Measurements from ENCODE around the gene TRABD2B.

Gene TRABD2B

DNA sequence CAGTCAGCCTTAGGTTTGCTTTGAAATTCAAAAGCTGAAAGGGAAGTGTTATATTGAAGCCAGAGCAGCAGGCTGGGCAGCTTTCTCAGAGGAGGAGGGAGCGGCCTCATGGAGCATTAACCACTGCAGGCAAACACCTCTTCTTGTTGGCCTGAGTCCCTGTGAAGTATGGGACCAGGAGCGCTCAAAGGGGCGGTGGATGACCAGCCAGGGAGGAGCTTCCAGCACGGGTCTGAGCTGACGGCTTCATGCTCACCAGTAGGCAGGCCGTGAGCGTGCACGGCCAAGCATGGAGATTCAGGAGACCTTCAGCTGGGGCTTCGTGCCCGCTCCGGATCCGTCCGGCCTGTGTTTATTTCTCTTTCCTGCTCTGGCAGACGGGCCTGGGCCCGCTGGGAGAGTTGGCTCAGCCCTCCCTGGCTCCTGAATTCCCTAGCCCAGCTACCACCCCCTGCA is 245.2 kb downstream of the TRABD2B start:
- H3K4me2 ChIP-seq (ENCODE audit: insufficient read depth, low read length, poor library complexity, severe bottlenecking): no peak overlapping the region
- H2BK12ac ChIP-seq (ENCODE audit: low read length): no peak overlapping the region
- no peak overlapping the region for H3K4me3 ChIP-seq (ENCODE audit: low read length in 2 of 2)
- no peak overlapping the region for H4K8ac ChIP-seq (ENCODE audit: low read depth, low read length)
- H4K91ac ChIP-seq (ENCODE audit: low read depth, low read length, poor library complexity): no peak overlapping the region
- H3K79me1 ChIP-seq (ENCODE audit: low read depth, low read length): no peaks in the 10 kb centered on the region
- no peak for DNase-seq (ENCODE audit: low spot score)
- H2BK15ac ChIP-seq (ENCODE audit: low read length): peak overlapping the region; percentile 62
- no peak overlapping the region for H3K23ac ChIP-seq (ENCODE audit: low read depth, low read length, poor library complexity)
- whole genome bisulfite sequencing, 2 donors (ENCODE audit: extremely low coverage in 2 of 2, insufficient read length in 2 of 2, insufficient replicate concordance in 1 of 2): no CpG with 5 or more reads among the region's 15 CpGs
- no peak overlapping the region for H3K27ac ChIP-seq (replicated peaks; ENCODE audit: low read length)
- H2BK5ac ChIP-seq (ENCODE audit: low read length): no peak overlapping the region
- peaks cover 0 to 1% of the 10 kb centered on the region in 2 donors for H3K4me1 ChIP-seq (ENCODE audit: control insufficient read depth in 2 of 2, insufficient read depth in 1 of 2, low read depth in 1 of 2, low read length in 2 of 2)
- H3K14ac ChIP-seq (ENCODE audit: low read length): peak overlapping the region; percentile 51
- H2AK5ac ChIP-seq (ENCODE audit: low read depth, low read length): no peak overlapping the region
- no peak overlapping the region for H3K4ac ChIP-seq (ENCODE audit: low read length)
- H3K9ac ChIP-seq (ENCODE audit: low read depth, low read length, poor library complexity): no peak overlapping the region
- H2BK120ac ChIP-seq (ENCODE audit: low read depth, low read length): no peak overlapping the region
- no peaks in the 10 kb centered on the region for H3K36me3 ChIP-seq (replicated peaks in 1 of 2; ENCODE audit: control insufficient read depth in 2 of 2, insufficient read depth in 2 of 2, low read length in 2 of 2)
- H3K27me3 ChIP-seq (ENCODE audit: control insufficient read depth in 3 of 3, insufficient read depth in 3 of 3, low read depth in 1 of 3, low read length in 3 of 3): no peaks in the 10 kb centered on the region
- H3K9me3 ChIP-seq (replicated peaks in 1 of 2; ENCODE audit: control insufficient read depth in 2 of 2, insufficient read depth in 1 of 2, low read depth in 1 of 2, low read length in 2 of 2): no peaks in the 10 kb centered on the region
- peak overlapping the region; percentile 44 for H3K18ac ChIP-seq (ENCODE audit: low read length)
- H2AFZ ChIP-seq (ENCODE audit: low read length): no peak overlapping the region

DNA sequence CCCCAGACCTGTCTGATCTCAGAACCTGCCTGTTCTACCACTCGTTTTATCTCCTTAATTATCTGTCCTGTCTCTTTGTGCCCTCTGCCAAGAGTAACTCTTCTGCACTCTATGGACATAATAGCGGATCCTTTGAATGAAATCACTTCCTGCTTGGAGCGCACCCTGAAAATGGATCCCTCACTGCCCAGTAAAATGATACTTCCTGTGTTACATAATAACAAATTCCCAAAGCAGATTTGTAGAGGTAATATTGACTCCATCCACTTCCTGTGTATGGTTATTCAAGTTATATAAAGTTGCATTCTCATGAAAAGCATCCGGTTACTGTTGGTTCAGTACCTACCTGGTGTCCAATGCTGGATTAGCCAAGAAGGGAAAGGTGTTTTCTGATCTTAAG is 246.0 kb downstream of the TRABD2B start:
- no peaks in the 10 kb centered on the region for H3K27me3 ChIP-seq (ENCODE audit: control insufficient read depth in 3 of 3, insufficient read depth in 3 of 3, low read depth in 1 of 3, low read length in 3 of 3)

DNA sequence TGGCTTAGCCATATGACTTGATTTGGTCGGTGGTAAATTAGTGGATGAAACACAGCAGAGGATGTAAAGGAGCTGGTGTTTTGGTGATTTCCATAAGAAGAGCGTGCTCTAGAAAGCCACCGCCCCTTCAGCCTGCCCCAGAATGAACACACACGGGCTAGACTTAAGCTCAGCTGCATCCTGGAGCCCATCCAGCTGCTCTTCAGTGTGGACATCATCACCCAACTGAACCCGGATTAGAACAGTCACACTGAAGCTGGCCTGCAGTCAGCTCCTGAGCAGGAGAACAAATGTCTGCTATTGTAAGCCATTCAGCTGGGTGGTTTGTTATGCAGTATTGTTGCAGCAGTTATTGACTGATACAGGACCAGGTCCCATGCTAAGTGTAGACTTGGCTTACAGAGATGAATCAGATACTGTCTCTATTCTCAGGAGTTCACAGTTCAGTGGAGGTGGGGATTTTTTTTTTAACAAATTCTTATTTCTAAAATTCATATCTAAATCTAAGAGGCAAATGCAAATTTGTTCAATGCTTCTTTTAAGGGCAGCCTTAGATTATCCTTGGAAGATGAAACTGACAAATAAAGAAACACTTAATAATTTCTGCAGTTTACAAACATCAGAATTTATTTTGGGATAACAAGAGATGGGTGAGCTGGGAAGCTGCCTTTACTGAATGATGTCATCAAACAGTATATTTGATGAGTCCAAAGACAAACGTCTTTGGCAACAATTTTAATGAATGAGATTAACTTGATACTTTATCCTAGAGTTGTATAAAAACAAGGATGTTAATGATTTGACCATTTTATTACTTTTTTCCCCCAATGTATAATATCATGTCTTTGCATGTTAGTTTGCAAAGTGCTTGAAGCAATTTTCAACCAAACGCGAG is 251.2 kb downstream of the TRABD2B start:
- Histone ChIP-seq H3K14ac (ENCODE audit: low read length) (no peak overlapping the region), H4K8ac (ENCODE audit: low read depth, low read length) (no peak overlapping the region), H2BK12ac (ENCODE audit: low read length) (no peak overlapping the region), H3K79me1 (ENCODE audit: low read depth, low read length) (no peaks in the 10 kb centered on the region), H3K23ac (ENCODE audit: low read depth, low read length, poor library complexity) (no peak overlapping the region), H3K4ac (ENCODE audit: low read length) (no peak overlapping the region), H3K9me3 (replicated peaks in 1 of 2; ENCODE audit: control insufficient read depth in 2 of 2, insufficient read depth in 1 of 2, low read depth in 1 of 2, low read length in 2 of 2) (peaks cover 0 to 3% of the 10 kb centered on the region in 2 donors), H3K27ac (replicated peaks; ENCODE audit: low read length) (no peak overlapping the region), H4K91ac (ENCODE audit: low read depth, low read length, poor library complexity) (no peak overlapping the region), H3K36me3 (replicated peaks in 1 of 2; ENCODE audit: control insufficient read depth in 2 of 2, insufficient read depth in 2 of 2, low read length in 2 of 2) (no peaks in the 10 kb centered on the region), H3K4me2 (ENCODE audit: insufficient read depth, low read length, poor library complexity, severe bottlenecking) (no peak overlapping the region), H2BK5ac (ENCODE audit: low read length) (no peak overlapping the region), H2BK15ac (ENCODE audit: low read length) (no peak overlapping the region), H2AFZ (ENCODE audit: low read length) (no peak overlapping the region), H2BK120ac (ENCODE audit: low read depth, low read length) (no peak overlapping the region), H3K18ac (ENCODE audit: low read length) (no peak overlapping the region), H3K9ac (ENCODE audit: low read depth, low read length, poor library complexity) (no peak overlapping the region), H2AK5ac (ENCODE audit: low read depth, low read length) (no peak overlapping the region), H3K4me1 (ENCODE audit: control insufficient read depth in 2 of 2, insufficient read depth in 1 of 2, low read depth in 1 of 2, low read length in 2 of 2) (no peaks in the 10 kb centered on the region), H3K4me3 (ENCODE audit: low read length in 2 of 2) (no peak overlapping the region), H3K27me3 (ENCODE audit: control insufficient read depth in 3 of 3, insufficient read depth in 3 of 3, low read depth in 1 of 3, low read length in 3 of 3) (no peaks in the 10 kb centered on the region)
- WGBS, 2 donors (ENCODE audit: extremely low coverage in 2 of 2, insufficient read length in 2 of 2, insufficient replicate concordance in 1 of 2): no CpG with 5 or more reads among the region's 8 CpGs
- DNase-seq (ENCODE audit: low spot score): no peak

More for the DNA sequence above, 246.0 kb downstream of the TRABD2B start:
- H3K9ac ChIP-seq (ENCODE audit: low read depth, low read length, poor library complexity): no peak overlapping the region
- no peak overlapping the region for H2AK5ac ChIP-seq (ENCODE audit: low read depth, low read length)
- no peak overlapping the region for H2AFZ ChIP-seq (ENCODE audit: low read length)
- WGBS, 2 donors (ENCODE audit: extremely low coverage in 2 of 2, insufficient read length in 2 of 2, insufficient replicate concordance in 1 of 2): no CpG with 5 or more reads among the region's 4 CpGs
- no peak overlapping the region for H3K27ac ChIP-seq (replicated peaks; ENCODE audit: low read length)
- H3K18ac ChIP-seq (ENCODE audit: low read length): no peak overlapping the region
- H3K4me1 ChIP-seq (ENCODE audit: control insufficient read depth in 2 of 2, insufficient read depth in 1 of 2, low read depth in 1 of 2, low read length in 2 of 2): peaks cover 0 to 1% of the 10 kb centered on the region in 2 donors
- no peak overlapping the region for H3K4me2 ChIP-seq (ENCODE audit: insufficient read depth, low read length, poor library complexity, severe bottlenecking)
- H3K23ac ChIP-seq (ENCODE audit: low read depth, low read length, poor library complexity): no peak overlapping the region
- H4K91ac ChIP-seq (ENCODE audit: low read depth, low read length, poor library complexity): no peak overlapping the region
- H3K9me3 ChIP-seq (replicated peaks in 1 of 2; ENCODE audit: control insufficient read depth in 2 of 2, insufficient read depth in 1 of 2, low read depth in 1 of 2, low read length in 2 of 2): no peaks in the 10 kb centered on the region
- H2BK12ac ChIP-seq (ENCODE audit: low read length): no peak overlapping the region
- H2BK120ac ChIP-seq (ENCODE audit: low read depth, low read length): no peak overlapping the region
- H3K14ac ChIP-seq (ENCODE audit: low read length): no peak overlapping the region
- no peak overlapping the region for H3K4ac ChIP-seq (ENCODE audit: low read length)
- no peak overlapping the region for H4K8ac ChIP-seq (ENCODE audit: low read depth, low read length)
- H3K79me1 ChIP-seq (ENCODE audit: low read depth, low read length): no peaks in the 10 kb centered on the region
- H2BK5ac ChIP-seq (ENCODE audit: low read length): no peak overlapping the region
- H3K4me3 ChIP-seq (ENCODE audit: low read length in 2 of 2): no peak overlapping the region
- no peaks in the 10 kb centered on the region for H3K36me3 ChIP-seq (replicated peaks in 1 of 2; ENCODE audit: control insufficient read depth in 2 of 2, insufficient read depth in 2 of 2, low read length in 2 of 2)
- no peak for DNase-seq (ENCODE audit: low spot score)
- H2BK15ac ChIP-seq (ENCODE audit: low read length): no peak overlapping the region

DNA sequence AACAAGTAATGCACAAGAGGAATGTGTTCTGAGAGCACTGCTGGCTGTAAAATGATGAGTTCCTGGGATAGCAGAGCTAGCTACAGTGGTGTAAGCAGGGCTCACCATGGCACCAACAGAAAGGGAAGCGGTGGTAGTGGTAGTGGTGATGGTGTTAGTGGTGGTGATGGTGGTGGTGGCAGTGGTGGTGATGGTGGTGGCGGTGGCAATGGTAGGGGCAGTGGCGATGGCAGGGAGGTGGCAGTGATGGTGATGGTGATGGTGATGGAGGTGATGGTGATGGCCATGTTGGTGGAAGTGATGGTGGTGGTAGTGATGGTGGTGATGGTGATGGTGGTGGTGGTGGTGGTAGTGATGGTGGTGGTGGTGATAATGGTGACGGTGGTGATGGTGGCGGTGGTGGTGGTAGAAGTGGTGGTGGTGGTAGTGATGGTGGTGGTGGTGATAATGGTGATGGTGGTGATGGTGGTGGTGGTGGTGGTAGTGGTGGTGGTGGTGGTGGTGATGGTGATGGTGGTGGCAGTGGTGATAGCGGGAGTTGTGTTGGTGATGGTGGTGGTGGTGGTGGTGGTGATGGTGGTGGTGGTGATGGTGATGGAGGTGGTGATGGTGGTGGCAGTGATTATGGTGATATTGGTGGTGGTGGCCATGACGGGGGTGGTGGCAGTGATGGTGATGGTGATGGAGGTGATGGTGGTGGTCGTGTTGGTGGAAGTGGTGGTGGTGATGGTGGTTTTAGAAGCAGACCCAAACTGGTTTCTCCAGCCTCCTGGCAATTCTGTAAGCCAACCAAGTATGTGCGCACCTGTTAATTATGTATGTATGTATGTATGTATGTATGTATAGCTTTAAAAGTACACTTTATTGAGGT is 254.1 kb downstream of the TRABD2B start:
- Histone ChIP-seq H3K27me3 (ENCODE audit: control insufficient read depth in 3 of 3, insufficient read depth in 3 of 3, low read depth in 1 of 3, low read length in 3 of 3) (no peaks in the 10 kb centered on the region), H3K9ac (ENCODE audit: low read depth, low read length, poor library complexity) (no peak overlapping the region), H3K27ac (replicated peaks; ENCODE audit: low read length) (no peak overlapping the region), H3K79me1 (ENCODE audit: low read depth, low read length) (no peaks in the 10 kb centered on the region), H3K23ac (ENCODE audit: low read depth, low read length, poor library complexity) (no peak overlapping the region), H4K8ac (ENCODE audit: low read depth, low read length) (no peak overlapping the region), H3K9me3 (replicated peaks in 1 of 2; ENCODE audit: control insufficient read depth in 2 of 2, insufficient read depth in 1 of 2, low read depth in 1 of 2, low read length in 2 of 2) (peaks cover 0 to 3% of the 10 kb centered on the region in 2 donors), H2AK5ac (ENCODE audit: low read depth, low read length) (no peak overlapping the region), H3K18ac (ENCODE audit: low read length) (no peak overlapping the region), H3K14ac (ENCODE audit: low read length) (no peak overlapping the region), H2BK12ac (ENCODE audit: low read length) (no peak overlapping the region), H2BK5ac (ENCODE audit: low read length) (no peak overlapping the region), H3K36me3 (replicated peaks in 1 of 2; ENCODE audit: control insufficient read depth in 2 of 2, insufficient read depth in 2 of 2, low read length in 2 of 2) (no peaks in the 10 kb centered on the region), H4K91ac (ENCODE audit: low read depth, low read length, poor library complexity) (no peak overlapping the region), H2BK15ac (ENCODE audit: low read length) (no peak overlapping the region), H3K4me2 (ENCODE audit: insufficient read depth, low read length, poor library complexity, severe bottlenecking) (no peak overlapping the region), H2AFZ (ENCODE audit: low read length) (no peak overlapping the region), H2BK120ac (ENCODE audit: low read depth, low read length) (no peak overlapping the region), H3K4me3 (ENCODE audit: low read length in 2 of 2) (peak overlapping the region in 1 of 2 donors; percentile 45), H3K4me1 (ENCODE audit: control insufficient read depth in 2 of 2, insufficient read depth in 1 of 2, low read depth in 1 of 2, low read length in 2 of 2) (no peaks in the 10 kb centered on the region), H3K4ac (ENCODE audit: low read length) (no peak overlapping the region)
- WGBS, 2 donors (ENCODE audit: extremely low coverage in 2 of 2, insufficient read length in 2 of 2, insufficient replicate concordance in 1 of 2): 100% methylated on average over 2 of the region's 9 CpGs; no CpG with 5 or more reads in 1 of the 2 donors
- DNase-seq (ENCODE audit: low spot score): no peak

Measured in neuronal stem cell (in vitro differentiated cells).